Adrenal gland (tissue), 12 donors: Measurements from ENCODE around the gene MAD2L1. TPM values are rescaled to one million over a fixed set of nuclear protein-coding genes. Genes with fewer than 3 reads are reported as not detected.

Experiments
- DNase-seq, 7 donors: peaks; one replicate each; pipeline ENCODE4 v3.0.0-alpha.2; 2019 to 2020
- H3K27ac ChIP-seq, 5 donors: fragments of 200-600 bp; sonication (generic) in 4 of 5; 1 replicate in 3 of 5; 2 replicates in 2 of 5; pipeline versions ENCODE4 v1.5.1 to v1.8.0; 2016 to 2020; ENCODE audit warnings: mild to moderate bottlenecking in 1 of 5
- H3K27me3 ChIP-seq: fragments of 200-600 bp; 2 replicates; pipeline ENCODE4 v1.8.0; 2021
- H3K36me3 ChIP-seq, 2 donors: fragments of 200-600 bp; replicated peaks in 1 of 2; 1 replicate in 1 of 2; 2 replicates in 1 of 2; pipeline versions ENCODE4 v1.5.1 to v1.8.0; 2018 to 2022
- H3K4me1 ChIP-seq, 2 donors: fragments of 200-600 bp; replicated peaks in 1 of 2; 1 replicate in 1 of 2; 2 replicates in 1 of 2; pipeline versions ENCODE4 v1.5.1 to v1.8.0; 2018 to 2021
- H3K4me3 ChIP-seq, 4 donors: fragments of 200-600 bp; sonication (generic) in 3 of 4; one replicate each; pipeline ENCODE4 v1.5.1; 2016 to 2018
- H3K9me3 ChIP-seq, 3 donors: fragments of 200-600 bp; sonication (generic) in 1 of 3; replicated peaks in 1 of 3; 1 replicate in 2 of 3; 2 replicates in 1 of 3; pipeline versions ENCODE4 v1.5.1 to v1.8.0; 2016 to 2021
- CTCF ChIP-seq, 6 experiments: fragments of 450-650 bp in 4 of 6; fragments of 200-600 bp in 2 of 6; sonication (generic) in 1 of 6; IDR thresholded peaks; 1 replicate in 5 of 6; 2 replicates in 1 of 6; pipeline versions ENCODE4 v1.5.1 to v1.8.0; 2016 to 2021; ENCODE audit warnings: antibody characterized with exemption in 6 of 6, mild to moderate bottlenecking in 2 of 6, moderate library complexity in 1 of 6
- POLR2A ChIP-seq, 2 donors: fragments of 450-650 bp; IDR thresholded peaks; one replicate each; pipeline ENCODE4 v1.6.1; 2017; ENCODE audit warnings: antibody characterized with exemption in 2 of 2, mild to moderate bottlenecking in 2 of 2, moderate library complexity in 1 of 2
- WGBS, 4 donors: extraction: QIAGEN DNeasy Blood & Tissue Kit in 2 of 4; methylation state at CpG; one replicate each; pipeline versions ENCODE4 v1.1.5 to v1.1.7; 2013 to 2017; 5-methylcytosine and 5-hydroxymethylcytosine counted together
- intact Hi-C, 2 donors: fragments of 100-400 bp; cut with DNase I; formaldehyde crosslinking; loops; one replicate each; pipeline versions ENCODE4 v1.14.1 to v1.15.0; 2022 to 2023
- polyA plus RNA-seq, 3 donors: library from polyadenylated mRNA; stranded (reverse); fragments of 200-250 nt in 2 of 3; fragments of 350-450 nt in 1 of 3; fragmentation: Illumina TruSeq in 1 of 3; extraction: RNeasy Lipid Tissue Mini Kit (QIAGEN cat#74804) in 1 of 3; gene quantifications; one replicate each; pipeline ENCODE4 v1.2.3, GENCODE V29; 2013 to 2014
- total RNA-seq, 9 donors: library from RNA; depleted of rRNA in 4 of 9; stranded (reverse); fragments of >200 nt in 4 of 9; fragments of 120-200 nt in 1 of 9; fragmentation: NEBNext Ultra II Directional in 1 of 9; extraction: Animal tissue kit (Norgen Biotek cat#: 25700) in 1 of 9; gene quantifications; one replicate each; pipeline versions ENCODE4 v1.1.0 to v1.2.4, GENCODE V29; 2013 to 2023
- donor health status: healthy with polysubstance abuse.
- donor health status: Bipolar disorder and iron deficiency.
- donor health status: DM: yes; HTN: yes; CAD: no.
- donor health status: DM: no; HTN: no; CAD: no.
- donor health status: DM: no; HTN: no; CAD: no.
- donor health status: DM: yes; HTN: yes; CAD: no.

The MAD2L1 gene
- total and polyA plus RNA-seq, 12 donors: 0.61 to 18.0 (median 2.0) TPM

GRCh38 chr4:120053911-120054310 is 12.7 kb downstream of the MAD2L1 start:
- intact Hi-C loops: loop anchor here in 1 of 2 donors (5.0 kb wide), 1 partner anchor 422 kb away; no protein-coding TSS in a partner anchor
- Histone ChIP-seq H3K9me3 (no peaks in the 10 kb centered on the region), H3K27me3 (no peaks in the 10 kb centered on the region), H3K4me1 (peaks cover 0 to 13% of the 10 kb centered on the region in 2 donors), H3K4me3 (no peak overlapping the region), H3K27ac (no peak overlapping the region), H3K36me3 (no peaks in the 10 kb centered on the region)
- TF ChIP-seq POLR2A (IDR thresholded peaks at IDR 0.05): no peak
- 65 to 88% (median 76%) methylated on average over 1 of the region's 1 CpG for WGBS, 4 donors
- no peak for DNase-seq

GRCh38 chr4:120052856-120053255 is 13.8 kb downstream of the MAD2L1 start:
- Histone ChIP-seq H3K4me1 (peaks cover 0 to 13% of the 10 kb centered on the region in 2 donors), H3K4me3 (no peak overlapping the region), H3K27me3 (no peaks in the 10 kb centered on the region), H3K9me3 (no peaks in the 10 kb centered on the region), H3K27ac (no peak overlapping the region), H3K36me3 (no peaks in the 10 kb centered on the region)
- intact Hi-C loops: loop anchor here in 1 of 2 donors (5.0 kb wide), 1 partner anchor 421 kb away; no protein-coding TSS in a partner anchor
- no peak for TF ChIP-seq POLR2A (IDR thresholded peaks at IDR 0.05)
- TF ChIP-seq CTCF (IDR thresholded peaks at IDR 0.05): no peak
- 74 to 77% (median 76%) methylated on average over 4 of the region's 4 CpGs for WGBS, 4 donors
- DNase-seq: peak in 4 of 7 donors; percentile 9 to 41 (median 24)

- 76 to 90% (median 85%) methylated on average over 1 of the region's 1 CpG for WGBS, 4 donors
- H3K9me3 ChIP-seq: no peaks in the 10 kb centered on the region
- no peaks in the 10 kb centered on the region for H3K36me3 ChIP-seq
- H3K4me1 ChIP-seq: peaks cover 0 to 12% of the 10 kb centered on the region in 2 donors
- no peak for TF ChIP-seq POLR2A (IDR thresholded peaks at IDR 0.05)
- TF ChIP-seq CTCF (IDR thresholded peaks at IDR 0.05): no peak
- H3K27me3 ChIP-seq: no peaks in the 10 kb centered on the region
- no peak overlapping the region for H3K27ac ChIP-seq
- no peak overlapping the region for H3K4me3 ChIP-seq
- intact Hi-C loops: loop anchor here in 1 of 2 donors (5.0 kb wide), 1 partner anchor 419 kb away; no protein-coding TSS in a partner anchor
- DNase-seq: no peak
Observed at GRCh38 chr4:120051253-120051652, 15.4 kb downstream of the MAD2L1 start.

GRCh38 chr4:120049732-120050494 is 16.7 kb downstream of the MAD2L1 start:
- no peaks in the 10 kb centered on the region for H3K27me3 ChIP-seq
- peak overlapping the region in 1 of 5 donors; percentile 18 for H3K27ac ChIP-seq
- DNase-seq: peak; percentile 76 to 95 (median 83)
- H3K4me1 ChIP-seq: peaks cover 0 to 4% of the 10 kb centered on the region in 2 donors
- intact Hi-C loops: loop anchor here in 1 of 2 donors (5.0 kb wide), 1 partner anchor 418 kb away; no protein-coding TSS in a partner anchor
- H3K4me3 ChIP-seq: no peak overlapping the region
- no peaks in the 10 kb centered on the region for H3K36me3 ChIP-seq
- H3K9me3 ChIP-seq: no peaks in the 10 kb centered on the region
- TF ChIP-seq CTCF (IDR thresholded peaks at IDR 0.05) (peak; percentile 75 to 87 (median 81)), POLR2A (IDR thresholded peaks at IDR 0.05) (no peak)
- WGBS, 4 donors: 32 to 41% (median 39%) methylated on average over 11 of the region's 11 CpGs
